Stimulated activated CD8-positive, alpha-beta memory T cell treated with anti-CD3 and anti-CD28 coated beads, Interleukin-12 subunit alpha, Interleukin-12 subunit beta, amount 100 ng/mL, for 4 hours (primary cell): Measurements from ENCODE around the gene COX8A.
A peak's percentile ranks its signal among the peaks of the same experiment; 100 is the strongest.
"Not testable (repeated sequence)": the region's sequence is repeated elsewhere in the genome, so short reads cannot be mapped to it uniquely, and the experiment has no call there.

Experiments
- DNase-seq: peaks from one replicate; pipeline ENCODE4 v3.0.0-alpha.2; 2020; ENCODE audit warnings: low read depth

COX8A gene

GRCh38 chr11:63974259-63975143 is at the start of gene COX8A:
Gene COX8A (plus strand): TSS chr11:63974620. CDS start chr11:63974681, 61 bp downstream.
- DNase-seq: peak; percentile 86

- no peak for DNase-seq
Observed at GRCh38 chr11:63929616-63930015, 44.8 kb upstream of the COX8A start.

- no peak for DNase-seq
Observed at GRCh38 chr11:63931045-63931444, 43.4 kb upstream of the COX8A start.

DNA sequence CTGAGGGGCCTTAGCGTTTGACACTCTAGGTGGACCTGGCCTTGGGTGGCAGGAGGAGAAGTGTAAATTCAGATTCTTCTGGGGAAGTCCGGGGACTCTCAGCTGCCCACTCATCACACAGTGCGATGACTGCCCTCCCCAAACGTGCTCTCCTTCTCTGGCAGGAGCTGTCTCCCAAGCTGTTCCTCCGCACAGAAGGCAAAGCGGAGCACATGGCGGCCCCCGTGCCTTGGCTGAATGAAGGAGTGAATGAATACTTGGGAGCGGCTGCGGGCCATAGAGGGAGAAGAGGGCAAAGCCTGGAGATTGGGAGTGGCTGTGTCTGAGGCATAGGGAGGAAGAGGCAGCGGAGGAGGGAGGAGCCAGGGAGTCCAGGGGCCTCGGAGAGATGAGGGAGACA is 42.5 kb upstream of the COX8A start:
- DNase-seq: no peak

DNA sequence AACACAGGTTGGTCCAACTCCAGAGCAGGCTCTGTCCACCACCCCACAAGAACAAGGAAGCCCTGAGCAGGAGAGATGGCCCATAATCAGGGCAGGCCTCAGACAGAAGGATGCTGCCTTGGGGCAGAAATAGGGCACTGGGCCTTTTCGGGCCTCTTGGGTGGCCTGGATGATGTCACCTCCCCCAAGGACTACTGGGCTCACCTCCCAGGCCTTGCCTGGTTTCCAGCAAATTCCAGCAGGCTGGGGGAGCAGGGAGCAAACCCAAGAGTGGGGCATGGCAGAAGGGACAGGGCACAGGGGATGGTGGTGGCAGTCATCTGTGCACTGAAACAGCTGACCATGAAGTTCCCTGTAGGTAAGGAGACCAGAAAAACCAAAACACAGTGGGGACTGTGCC is 41.0 kb upstream of the COX8A start:
- no peak for DNase-seq

- DNase-seq: no peak
Observed at GRCh38 chr11:63937713-63938478, 36.5 kb upstream of the COX8A start.

GRCh38 chr11:63938479-63939396 is 35.7 kb upstream of the COX8A start, which contains the start of gene NAA40:
Gene NAA40 (plus strand): TSS chr11:63939002. CDS start chr11:63939097, 95 bp downstream.
- DNase-seq: peak; percentile 88

GRCh38 chr11:63939397-63939891 is 35.0 kb upstream of the COX8A start:
- no peak for DNase-seq

DNA sequence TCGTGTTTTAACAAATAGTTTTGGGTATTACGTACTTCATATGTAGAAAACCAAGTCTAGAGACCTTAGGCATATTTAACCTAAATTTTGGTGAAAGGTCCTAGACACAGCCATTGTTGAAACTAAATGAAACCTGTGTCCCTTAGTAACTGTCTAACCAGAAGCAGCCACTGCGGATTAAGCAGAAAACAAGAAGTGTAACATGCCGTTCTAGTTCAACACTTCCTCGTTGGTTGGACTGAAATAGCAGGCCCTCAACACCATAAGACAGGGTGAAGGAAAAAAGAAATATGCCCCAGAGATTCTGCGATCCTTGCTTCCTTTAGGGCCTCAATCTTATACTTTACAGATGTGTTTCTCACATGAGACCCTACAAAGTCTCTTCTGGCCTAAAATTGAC is 33.6 kb upstream of the COX8A start:
- DNase-seq: no peak

GRCh38 chr11:63941901-63942300 is 32.5 kb upstream of the COX8A start:
- no peak for DNase-seq

GRCh38 chr11:63942803-63943202 is 31.6 kb upstream of the COX8A start:
- DNase-seq: no peak

DNA sequence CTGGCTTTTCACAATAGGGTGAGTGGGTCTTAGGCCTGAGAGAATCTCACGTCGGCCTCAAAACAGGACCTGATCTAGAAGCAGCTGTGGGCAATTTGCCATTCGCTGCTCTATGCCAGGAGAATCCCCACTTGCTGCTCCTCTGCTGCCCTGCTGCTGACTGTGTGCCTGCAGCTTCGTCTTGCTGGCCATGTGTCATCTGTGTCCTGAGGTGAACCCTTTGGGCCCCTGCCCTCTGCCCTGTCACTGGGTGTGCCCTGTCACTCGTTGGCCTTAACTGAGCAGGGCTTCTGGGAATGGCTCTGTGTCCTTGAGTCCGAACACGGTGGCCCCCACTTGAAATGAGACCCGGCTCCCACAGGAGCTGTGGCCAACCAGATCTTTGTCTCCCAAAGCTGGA is 29.4 kb upstream of the COX8A start:
- no peak for DNase-seq

GRCh38 chr11:63945477-63946163 is 28.8 kb upstream of the COX8A start:
- DNase-seq: no peak

DNA sequence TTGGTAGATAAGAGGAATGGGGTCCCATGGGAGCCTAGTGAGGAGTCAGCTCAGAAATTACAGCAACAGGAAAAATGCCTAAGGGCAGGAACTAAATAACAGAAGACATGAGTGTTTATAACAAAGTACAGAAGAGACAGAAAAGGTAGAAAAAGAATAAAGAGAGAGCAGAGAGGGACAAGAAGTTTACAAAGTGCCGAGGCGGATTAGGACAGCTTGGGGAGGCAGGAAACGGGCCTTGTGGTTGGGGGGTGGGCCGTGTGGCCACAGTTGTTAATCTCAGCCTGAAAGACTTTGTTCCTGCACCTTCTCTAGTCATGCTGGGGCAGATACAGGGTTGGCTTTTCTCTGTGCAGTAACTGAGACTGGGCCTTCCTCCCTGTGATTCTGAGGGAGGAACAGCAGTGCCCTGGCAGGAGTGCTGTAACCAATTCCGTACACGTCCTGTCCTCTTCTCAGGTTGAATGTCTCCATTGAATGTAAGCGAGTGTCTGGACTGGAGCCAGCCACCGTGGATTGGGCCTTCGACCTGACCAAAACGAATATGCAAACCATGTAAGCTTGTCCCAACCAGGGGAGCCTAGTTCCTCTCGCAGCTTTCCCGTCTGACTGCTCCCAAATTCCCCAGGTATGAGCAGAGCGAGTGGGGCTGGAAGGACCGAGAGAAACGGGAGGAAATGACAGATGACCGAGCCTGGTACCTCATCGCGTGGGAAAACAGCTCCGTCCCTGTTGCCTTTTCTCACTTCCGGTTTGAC is 22.5 kb upstream of the COX8A start:
- DNase-seq: no peak

DNA sequence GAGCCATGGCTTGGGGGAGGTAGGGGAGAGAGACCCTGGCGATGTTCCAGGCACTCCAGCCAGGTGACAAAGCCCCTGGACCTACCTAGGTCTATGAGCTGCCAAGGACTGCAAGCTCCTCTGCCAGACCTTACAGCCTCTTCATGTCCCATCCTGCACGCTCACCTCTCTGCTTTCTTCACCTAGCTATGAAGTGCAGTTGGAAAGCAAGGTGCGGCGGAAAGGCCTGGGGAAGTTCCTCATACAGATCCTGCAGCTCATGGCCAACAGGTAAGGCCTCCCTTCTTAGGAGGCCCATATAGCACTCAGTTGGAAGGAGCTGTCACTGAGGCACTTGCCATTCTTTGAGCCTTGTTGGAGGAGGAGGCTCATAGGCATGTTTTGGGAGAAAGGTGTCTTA is 21.9 kb upstream of the COX8A start:
- no peak for DNase-seq

DNA sequence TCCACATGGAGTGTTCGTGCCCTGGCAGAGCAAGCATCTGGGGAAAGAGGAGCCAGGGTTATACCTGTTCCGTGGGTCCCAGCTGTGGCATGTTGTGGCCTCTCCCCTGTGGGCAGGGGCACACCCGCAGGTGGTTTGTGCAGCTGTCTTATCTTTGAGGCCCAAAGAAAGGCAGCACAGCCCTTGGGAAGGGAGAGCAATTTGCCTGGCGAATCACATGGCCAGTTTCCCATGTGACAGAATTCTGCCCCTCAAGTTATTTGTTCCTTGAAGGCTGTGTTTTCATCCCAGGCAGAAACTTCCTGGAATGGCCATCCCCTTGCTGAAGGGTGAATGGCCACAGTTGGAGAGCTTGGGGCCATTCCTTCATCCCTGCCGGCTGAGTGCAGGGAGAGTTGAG is 16.4 kb upstream of the COX8A start:
- no peak for DNase-seq

GRCh38 chr11:63961608-63962412 is 12.6 kb upstream of the COX8A start:
- DNase-seq: no peak

DNA sequence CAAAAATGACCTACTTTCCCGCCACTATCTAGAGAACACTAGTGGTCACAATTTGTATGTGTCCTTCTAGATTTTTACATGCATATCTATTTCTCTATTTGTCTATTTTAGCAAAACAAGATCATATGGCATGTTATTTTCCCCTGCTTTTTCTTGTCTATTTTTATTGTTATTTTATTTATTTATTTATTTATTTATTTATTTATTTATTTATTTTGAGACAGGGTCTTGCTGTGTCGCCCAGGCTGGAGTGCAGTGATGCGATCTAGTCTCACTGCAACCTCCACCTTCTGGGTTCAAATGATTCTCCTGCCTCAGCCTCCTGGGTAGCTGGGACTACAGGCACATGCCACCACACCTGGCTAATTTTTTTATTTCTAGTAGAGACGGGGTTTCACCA is 10.5 kb upstream of the COX8A start:
- not testable (repeated sequence) for DNase-seq

- DNase-seq: no peak
Observed at GRCh38 chr11:63966444-63966843, 8.0 kb upstream of the COX8A start.

DNA sequence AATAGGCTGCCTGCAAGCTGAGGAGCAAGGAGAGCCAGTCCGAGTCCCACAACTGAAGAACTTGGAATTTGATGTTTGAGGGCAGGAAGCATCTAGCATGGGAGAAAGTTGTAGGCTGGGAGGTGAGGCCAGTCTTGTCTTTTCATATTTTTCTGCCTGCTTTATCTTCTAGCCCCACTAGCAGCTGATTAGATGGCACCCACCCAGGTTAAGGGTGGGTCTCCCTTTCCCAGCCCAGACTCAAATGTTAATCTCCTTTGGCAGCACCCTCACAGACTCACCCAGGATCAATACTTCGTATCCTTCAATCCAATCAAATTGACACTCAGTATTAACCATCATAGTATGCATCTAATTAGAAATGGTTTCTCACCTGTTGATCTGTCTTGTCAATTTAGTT is 5.0 kb upstream of the COX8A start:
- DNase-seq: no peak
